Measurements from ENCODE around the gene YTHDF1. TPM values are rescaled to one million over a fixed set of nuclear protein-coding genes. Genes with fewer than 3 reads are reported as not detected.

YTHDF1 gene
- total and polyA plus RNA-seq, 2 of the 8 experiments (the other 6 are each of a cell fraction or from before 2014, with no cell fraction given) = 32.8 to 66.0 TPM

DNA sequence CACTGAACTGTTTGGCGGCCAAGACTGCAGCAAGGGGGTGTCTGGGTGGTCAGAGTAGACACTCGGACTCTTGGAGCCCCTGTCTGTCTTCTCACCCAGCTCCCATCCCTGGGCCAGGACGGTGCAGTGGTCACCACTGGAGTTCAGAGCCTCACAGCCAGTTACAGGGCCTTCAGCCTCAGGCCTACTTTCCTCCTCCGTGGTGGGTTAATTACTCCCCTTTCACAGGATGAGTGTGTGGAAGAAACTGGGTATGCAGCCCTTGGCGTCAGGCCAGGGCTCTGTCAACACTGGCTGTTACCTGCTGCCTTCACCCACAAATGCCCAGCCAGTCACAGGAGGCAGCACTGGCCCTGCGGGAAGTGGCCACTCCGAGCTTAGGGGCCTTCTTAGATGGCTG, 1.8 kb upstream of the YTHDF1 start:
- WGBS, 2 experiments (ENCODE audit: extremely low coverage in 1 of 2, insufficient coverage in 1 of 2, insufficient read length in 1 of 2, insufficient replicate concordance in 2 of 2, low coverage in 1 of 2, low lambda C conversion rate in 2 of 2, missing lambda C conversion rate in 1 of 2) = 89% methylated on average over 7 of the region's 7 CpGs; no CpG with 5 or more reads in 1 of the 2 experiments

More for the DNA sequence above, 1.8 kb upstream of the YTHDF1 start:
- Histone ChIP-seq H3K4me1 (replicated peaks in 1 of 4; ENCODE audit: control insufficient read depth in 3 of 4, insufficient read depth in 4 of 4, low read length in 3 of 4) (peaks cover 0 to 11% (median 2%) of the 10 kb centered on the region in 4 experiments; a peak in 4 of 7 replicates), H4K5ac (ENCODE audit: insufficient read length, low read depth, low read length) (no peak overlapping the region), H3K79me2 (ENCODE audit: control insufficient read depth in 1 of 2, insufficient read depth in 2 of 2, low read length in 2 of 2) (peaks cover 10 to 28% of the 10 kb centered on the region in 2 experiments), H2BK20ac (ENCODE audit: low read length) (no peak overlapping the region), H3K4me2 (ENCODE audit: insufficient read depth in 1 of 2, low read depth in 2 of 2, low read length in 2 of 2) (no peak overlapping the region; a peak in 1 of 4 replicates), H3K14ac (ENCODE audit: insufficient read length) (no peak overlapping the region), H3K9me3 (ENCODE audit: insufficient read depth in 2 of 2, low read depth in 1 of 2, low read length in 1 of 2) (no peaks in the 10 kb centered on the region), H3K27me3 (replicated peaks in 1 of 4; ENCODE audit: control insufficient read depth in 3 of 4, extremely low read depth in 1 of 4, insufficient read depth in 3 of 4, low read length in 3 of 4) (peaks cover 0 to 3% (median 0%) of the 10 kb centered on the region in 4 experiments; a peak in 2 of 7 replicates), H3K36me3 (ENCODE audit: control insufficient read depth in 2 of 4, insufficient read depth in 4 of 4, low read length in 3 of 4) (peaks cover 8 to 13% (median 11%) of the 10 kb centered on the region in 4 experiments; a peak in 7 of 8 replicates), H2BK12ac (ENCODE audit: low read depth, low read length) (no peak overlapping the region), H3K79me1 (ENCODE audit: low read depth, low read length) (peaks cover 4% of the 10 kb centered on the region; the same call in 1 of the 2 replicates), H3K27ac (ENCODE audit: low read depth, low read length) (no peak overlapping the region), H2BK15ac (ENCODE audit: low read length) (peak overlapping the region; percentile 65; the same call in 1 of the 2 replicates), H2AFZ (ENCODE audit: low read length) (no peak overlapping the region), H3K56ac (replicated peaks; ENCODE audit: insufficient read length, low read depth, low read length) (no peak overlapping the region), H3K23ac (ENCODE audit: insufficient read length) (no peak overlapping the region), H4K8ac (ENCODE audit: extremely low read depth, insufficient read depth, low read length) (peak overlapping the region; percentile 63; the same call in 1 of the 2 replicates), H2BK5ac (ENCODE audit: low read depth, low read length) (no peak overlapping the region), H3K9ac (replicated peaks in 1 of 4; ENCODE audit: extremely low read depth in 1 of 4, low read depth in 3 of 4, low read length in 3 of 4) (no peak overlapping the region), H3K23me2 (ENCODE audit: low read depth, low read length) (peaks cover 7% of the 10 kb centered on the region; the same call in 1 of the 2 replicates), H4K91ac (replicated peaks; ENCODE audit: insufficient read length, low read length) (peak overlapping the region; percentile 55), H3K18ac (ENCODE audit: extremely low read depth, low read length) (no peak overlapping the region), H2BK120ac (replicated peaks; ENCODE audit: low read depth, low read length) (peak overlapping the region; percentile 33), H4K20me1 (replicated peaks in 1 of 2; ENCODE audit: control insufficient read depth in 1 of 2, insufficient read depth in 2 of 2, low read length in 2 of 2) (peaks cover 12 to 17% of the 10 kb centered on the region in 2 experiments), H2AK5ac (ENCODE audit: low read depth, low read length) (no peak overlapping the region), H3K4me3 (ENCODE audit: extremely low read depth in 1 of 4, insufficient read depth in 2 of 4, low read depth in 3 of 4, low read length in 4 of 4) (no peak overlapping the region), H3K4ac (replicated peaks; ENCODE audit: insufficient read length, low read depth, low read length) (peak overlapping the region; percentile 59)
- POLR2A ChIA-PET (ENCODE audit: partially characterized antibody) = interaction anchor here (1.0 to 3.6 kb wide), 2 partner anchors 36 to 37 kb away, joined by 4 to 12 read pairs; partner anchors contain the start of gene NKAIN4
- CTCF ChIA-PET (ENCODE audit: partially characterized antibody) = interaction anchor here (0.8 to 3.6 kb wide), 6 partner anchors 11 to 63 kb away, joined by 3 to 18 read pairs (median 4); no protein-coding TSS in a partner anchor
- no peak for FAIRE-seq
- no peak for TF ChIP-seq EGR1 (IDR thresholded peaks at IDR 0.05; ENCODE audit: borderline replicate concordance, low read depth, low read length)
- TF ChIP-seq TAF7 (optimal IDR thresholded peaks at IDR 0.05; ENCODE audit: borderline replicate concordance, low read depth, low read length) = no peak
- TF ChIP-seq ATF2 (IDR thresholded peaks at IDR 0.05; ENCODE audit: low read length) = no peak
- TF ChIP-seq RXRA (IDR thresholded peaks at IDR 0.05; ENCODE audit: insufficient read depth, low read depth, low read length) = no peak
- no peak for TF ChIP-seq RFX5 (IDR thresholded peaks at IDR 0.05; ENCODE audit: borderline replicate concordance, low read depth, low read length)
- TF ChIP-seq SRF (IDR thresholded peaks at IDR 0.05; ENCODE audit: low read depth, low read length) = no peak
- no peak for TF ChIP-seq NANOG (IDR thresholded peaks at IDR 0.05; ENCODE audit: insufficient read depth, low read depth, low read length, poor library complexity, severe bottlenecking)
- no peak for TF ChIP-seq CREB1 (IDR thresholded peaks at IDR 0.05)
- TF ChIP-seq SIN3A (conservative IDR thresholded peaks at IDR 0.05 in 1 of 2, IDR thresholded peaks at IDR 0.05 in 1 of 2; ENCODE audit: low read depth in 1 of 2, low read length in 2 of 2) = no peak
- TF ChIP-seq EZH2 (IDR thresholded peaks at IDR 0.05; ENCODE audit: low read depth, low read length, severe bottlenecking) = no peak
- no peak for DNase-seq (ENCODE audit: low read depth in 1 of 2, low spot score in 2 of 2)

Data from H1 (cell line).